Caco-2 (cell line): ENCODE measurements around the gene KLHL26. TPM values are rescaled to one million over a fixed set of nuclear protein-coding genes. Genes with fewer than 3 reads are reported as not detected.

Source experiments
- BruUV-seq: library from RNA; stranded (reverse); fragments of 400-500 nt; replicated peaks from 2 replicates; lab custom pipeline; 2021; lab: Mats Ljungman, UMichigan
- CTCF ChIA-PET: fragments of 300-600 bp; sonication (Branson Sonifier 250); formaldehyde crosslinking; loops from one replicate; lab custom pipeline; 2022; ENCODE audit warnings: antibody characterized with exemption; lab: Charles Lee
- POLR2A ChIA-PET: fragments of 300-600 bp; sonication (Branson Sonifier 250); formaldehyde crosslinking; loops from one replicate; lab custom pipeline; 2022; ENCODE audit warnings: antibody characterized with exemption; lab: Charles Lee
- DNase-seq, 2 experiments: peaks; one replicate each; pipeline versions ENCODE4 v3.0.0 to v3.0.0-alpha.2; 2020 to 2022
- H3K27me3 ChIP-seq: replicated peaks from 2 replicates; pipeline ENCODE4 v1.6.0; 2011; ENCODE audit warnings: low read length; ENCODE audit not compliant: control insufficient read depth, insufficient read depth
- H3K36me3 ChIP-seq: 2 replicates; pipeline ENCODE4 v1.5.1; 2011; ENCODE audit warnings: low read length; ENCODE audit not compliant: control insufficient read depth, insufficient read depth
- H3K4me1 ChIP-seq: fragments of 250-450 bp; sonication (Bioruptor Pico); 2 replicates; pipeline ENCODE4 v1.5.1; 2020; ENCODE audit warnings: mild to moderate bottlenecking
- H3K4me3 ChIP-seq: 2 replicates; pipeline ENCODE4 v1.5.1; 2011; ENCODE audit warnings: low read depth, mild to moderate bottlenecking, control low read depth, low read length
- H3K9me3 ChIP-seq: fragments of 250-450 bp; sonication (Bioruptor Pico); 2 replicates; pipeline ENCODE4 v1.5.1; 2020; ENCODE audit warnings: mild to moderate bottlenecking, moderate library complexity
- H3K27ac Mint-ChIP-seq: one replicate; pipeline ENCODE4 v1.8.0; 2022; ENCODE audit warnings: mixed read lengths; ENCODE audit not compliant: unreplicated experiment
- H3K27me3 Mint-ChIP-seq: one replicate; pipeline ENCODE4 v1.8.0; 2022; ENCODE audit warnings: mixed read lengths; ENCODE audit not compliant: insufficient read depth, unreplicated experiment
- H3K36me3 Mint-ChIP-seq: one replicate; pipeline ENCODE4 v1.8.0; 2022; ENCODE audit warnings: mild to moderate bottlenecking, mixed read lengths; ENCODE audit not compliant: insufficient read depth, unreplicated experiment
- H3K4me1 Mint-ChIP-seq: one replicate; pipeline ENCODE4 v1.8.0; 2022; ENCODE audit warnings: low read depth, mixed read lengths; ENCODE audit not compliant: unreplicated experiment
- H3K4me3 Mint-ChIP-seq: one replicate; pipeline ENCODE4 v1.8.0; 2022; ENCODE audit warnings: mild to moderate bottlenecking, moderate library complexity, mixed read lengths; ENCODE audit not compliant: unreplicated experiment
- H3K9me3 Mint-ChIP-seq: one replicate; pipeline ENCODE4 v1.8.0; 2022; ENCODE audit warnings: mixed read lengths; ENCODE audit not compliant: unreplicated experiment
- intact Hi-C: fragments of 100-400 bp; cut with micrococcal nuclease; formaldehyde crosslinking; loops from one replicate; pipeline ENCODE4 v1.10.0; 2022; ENCODE audit not compliant: unreplicated experiment
- total RNA-seq: library from RNA; stranded (reverse); gene quantifications from 2 replicates; pipeline ENCODE4 v1.2.3, GENCODE V29; 2022
- TF ChIP-seq, protein P1 (sequence below), 2 experiments: fragments of 200-600 bp in 1 of 2; IDR thresholded peaks; 1 replicate in 1 of 2; 2 replicates in 1 of 2; pipeline versions ENCODE4 v1.5.1 to v1.8.0; 2011 to 2022; ENCODE audit warnings: antibody characterized with exemption in 1 of 2, control low read depth in 1 of 2, inconsistent platforms in 1 of 2, low read depth in 1 of 2, low read length in 1 of 2, mild to moderate bottlenecking in 1 of 2, moderate library complexity in 1 of 2; ENCODE audit not compliant: insufficient read depth in 1 of 2, severe bottlenecking in 1 of 2, unreplicated experiment in 1 of 2

Gene KLHL26
- total RNA-seq, 1 experiment from 2014 or later = 9.8 TPM

DNA sequence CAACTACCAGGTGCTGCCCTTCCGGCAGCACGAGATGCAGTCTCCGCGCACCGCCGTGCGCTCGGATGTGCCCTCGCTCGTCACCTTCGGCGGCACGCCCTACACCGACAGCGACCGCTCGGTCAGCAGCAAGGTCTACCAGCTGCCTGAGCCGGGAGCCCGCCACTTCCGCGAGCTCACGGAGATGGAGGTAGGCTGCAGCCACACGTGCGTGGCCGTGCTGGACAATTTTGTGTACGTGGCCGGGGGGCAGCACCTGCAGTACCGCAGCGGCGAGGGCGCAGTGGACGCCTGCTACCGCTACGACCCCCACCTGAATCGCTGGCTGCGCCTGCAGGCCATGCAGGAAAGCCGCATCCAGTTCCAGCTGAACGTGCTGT is 31.4 kb downstream of the KLHL26 start:
- H3K27ac Mint-ChIP-seq = no peak overlapping the region
- no peaks in the 10 kb centered on the region for H3K4me1 Mint-ChIP-seq
- DNase-seq = no peak
- H3K9me3 ChIP-seq = no peaks in the 10 kb centered on the region
- TF ChIP-seq, protein P1, sequence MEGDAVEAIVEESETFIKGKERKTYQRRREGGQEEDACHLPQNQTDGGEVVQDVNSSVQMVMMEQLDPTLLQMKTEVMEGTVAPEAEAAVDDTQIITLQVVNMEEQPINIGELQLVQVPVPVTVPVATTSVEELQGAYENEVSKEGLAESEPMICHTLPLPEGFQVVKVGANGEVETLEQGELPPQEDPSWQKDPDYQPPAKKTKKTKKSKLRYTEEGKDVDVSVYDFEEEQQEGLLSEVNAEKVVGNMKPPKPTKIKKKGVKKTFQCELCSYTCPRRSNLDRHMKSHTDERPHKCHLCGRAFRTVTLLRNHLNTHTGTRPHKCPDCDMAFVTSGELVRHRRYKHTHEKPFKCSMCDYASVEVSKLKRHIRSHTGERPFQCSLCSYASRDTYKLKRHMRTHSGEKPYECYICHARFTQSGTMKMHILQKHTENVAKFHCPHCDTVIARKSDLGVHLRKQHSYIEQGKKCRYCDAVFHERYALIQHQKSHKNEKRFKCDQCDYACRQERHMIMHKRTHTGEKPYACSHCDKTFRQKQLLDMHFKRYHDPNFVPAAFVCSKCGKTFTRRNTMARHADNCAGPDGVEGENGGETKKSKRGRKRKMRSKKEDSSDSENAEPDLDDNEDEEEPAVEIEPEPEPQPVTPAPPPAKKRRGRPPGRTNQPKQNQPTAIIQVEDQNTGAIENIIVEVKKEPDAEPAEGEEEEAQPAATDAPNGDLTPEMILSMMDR (IDR thresholded peaks at IDR 0.05; ENCODE audit: insufficient read depth in 1 of 2, low read depth in 1 of 2, low read length in 1 of 2, severe bottlenecking in 1 of 2, unreplicated experiment in 1 of 2) = no peak
- BruUV-seq = no TSS peak
- H3K4me1 ChIP-seq = peaks cover 1% of the 10 kb centered on the region
- H3K4me3 Mint-ChIP-seq = no peak overlapping the region
- intact Hi-C loops = no loop called here
- H3K27me3 Mint-ChIP-seq = no peaks in the 10 kb centered on the region
- POLR2A ChIA-PET = no interaction called here
- CTCF ChIA-PET = no interaction called here
- H3K27me3 ChIP-seq = no peaks in the 10 kb centered on the region
- H3K36me3 ChIP-seq = no peaks in the 10 kb centered on the region; the same call in 1 of the 2 replicates
- H3K36me3 Mint-ChIP-seq = peaks cover 9% of the 10 kb centered on the region
- H3K9me3 Mint-ChIP-seq = no peaks in the 10 kb centered on the region
- H3K4me3 ChIP-seq = no peak overlapping the region

DNA sequence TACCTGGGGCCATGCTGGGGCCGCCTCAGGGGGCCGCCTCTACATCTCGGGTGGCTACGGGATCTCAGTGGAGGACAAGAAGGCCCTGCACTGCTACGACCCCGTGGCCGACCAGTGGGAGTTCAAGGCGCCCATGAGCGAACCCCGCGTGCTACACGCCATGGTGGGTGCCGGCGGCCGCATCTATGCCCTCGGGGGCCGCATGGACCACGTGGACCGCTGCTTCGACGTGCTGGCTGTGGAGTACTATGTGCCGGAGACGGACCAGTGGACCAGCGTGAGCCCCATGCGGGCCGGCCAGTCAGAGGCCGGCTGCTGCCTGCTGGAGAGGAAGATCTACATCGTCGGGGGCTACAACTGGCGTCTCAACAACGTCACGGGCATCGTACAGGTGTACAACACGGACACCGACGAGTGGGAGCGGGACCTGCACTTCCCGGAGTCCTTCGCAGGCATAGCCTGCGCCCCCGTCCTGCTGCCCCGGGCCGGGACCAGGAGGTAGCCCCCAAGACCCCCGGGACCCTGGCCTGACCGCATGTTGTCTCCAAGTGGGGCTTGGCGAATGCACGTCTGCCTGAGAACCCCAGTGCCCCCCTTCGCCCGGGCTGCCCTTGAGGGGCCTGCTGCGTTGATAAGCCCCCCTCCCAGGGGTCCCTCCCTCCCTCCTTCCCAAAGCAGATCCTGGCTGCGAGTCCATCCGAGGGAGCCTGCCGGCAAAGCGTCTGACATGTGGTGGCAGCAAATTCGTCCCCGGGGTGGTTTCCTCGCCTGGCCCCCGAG is 32.1 kb downstream of the KLHL26 start:
- Mint-ChIP-seq H3K27ac (no peak overlapping the region), H3K4me3 (no peak overlapping the region), H3K9me3 (no peaks in the 10 kb centered on the region), H3K27me3 (no peaks in the 10 kb centered on the region), H3K36me3 (peaks cover 5% of the 10 kb centered on the region), H3K4me1 (no peaks in the 10 kb centered on the region)
- H3K4me1 ChIP-seq = no peaks in the 10 kb centered on the region
- no peak for DNase-seq
- POLR2A ChIA-PET = no interaction called here
- TF ChIP-seq, protein P1 (IDR thresholded peaks at IDR 0.05; ENCODE audit: insufficient read depth in 1 of 2, low read depth in 1 of 2, low read length in 1 of 2, severe bottlenecking in 1 of 2, unreplicated experiment in 1 of 2) = no peak
- CTCF ChIA-PET = no interaction called here
- no TSS peak for BruUV-seq
- no peak overlapping the region for H3K4me3 ChIP-seq
- no peaks in the 10 kb centered on the region for H3K27me3 ChIP-seq
- H3K9me3 ChIP-seq = no peaks in the 10 kb centered on the region
- no peaks in the 10 kb centered on the region; the same call in 1 of the 2 replicates for H3K36me3 ChIP-seq
- intact Hi-C loops = no loop called here

DNA sequence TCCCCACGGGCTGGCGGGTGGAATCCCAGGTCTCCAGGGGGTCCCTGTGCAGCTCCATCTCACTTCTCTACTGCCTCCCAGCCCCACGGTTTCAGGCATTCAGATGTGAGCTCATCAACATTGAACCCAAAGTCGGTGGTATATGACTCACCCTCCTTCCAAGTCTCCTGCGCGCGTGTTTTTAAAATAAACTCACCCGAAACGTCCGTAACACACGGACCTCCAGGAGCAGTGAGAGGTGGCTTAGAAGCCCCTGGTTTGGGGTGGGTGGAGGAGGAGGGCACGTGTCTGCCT is 32.6 kb downstream of the KLHL26 start:
- peaks cover 5% of the 10 kb centered on the region for H3K36me3 Mint-ChIP-seq
- no peaks in the 10 kb centered on the region for H3K4me1 Mint-ChIP-seq
- no peaks in the 10 kb centered on the region for H3K4me1 ChIP-seq
- TF ChIP-seq, protein P1 (IDR thresholded peaks at IDR 0.05; ENCODE audit: insufficient read depth in 1 of 2, low read depth in 1 of 2, low read length in 1 of 2, severe bottlenecking in 1 of 2, unreplicated experiment in 1 of 2) = no peak
- ChIA-PET POLR2A (no interaction called here), CTCF (no interaction called here)
- no TSS peak for BruUV-seq
- H3K27me3 Mint-ChIP-seq = no peaks in the 10 kb centered on the region
- H3K4me3 Mint-ChIP-seq = no peak overlapping the region
- H3K27me3 ChIP-seq = no peaks in the 10 kb centered on the region
- DNase-seq = no peak
- H3K4me3 ChIP-seq = no peak overlapping the region
- H3K36me3 ChIP-seq = no peaks in the 10 kb centered on the region; the same call in 1 of the 2 replicates
- no peaks in the 10 kb centered on the region for H3K9me3 ChIP-seq
- intact Hi-C loops = no loop called here
- no peaks in the 10 kb centered on the region for H3K9me3 Mint-ChIP-seq
- H3K27ac Mint-ChIP-seq = no peak overlapping the region
